HepG2 (cell line): ENCODE results near the gene SRCAP. TPM values are rescaled to one million over a fixed set of nuclear protein-coding genes. Genes with fewer than 3 reads are reported as not detected.

Experiments
- AGO1 ChIP-seq: fragments of 200-400 bp; formaldehyde crosslinking; IDR thresholded peaks from 2 replicates; pipeline ENCODE4 v1.6.1; 2017; ENCODE audit warnings: mild to moderate bottlenecking, low read depth, low read length, moderate library complexity; ENCODE audit not compliant: poor library complexity, severe bottlenecking
- ASH2L ChIP-seq: fragments of 300-600, 200-600 bp; sonication (generic); IDR thresholded peaks from 2 replicates; pipeline ENCODE4 v1.7.0; 2017; ENCODE audit warnings: low read depth, mild to moderate bottlenecking, moderate library complexity, mixed read lengths, low read length; ENCODE audit not compliant: insufficient read length
- CHD4 ChIP-seq: fragments of 200-600 bp; sonication (generic); IDR thresholded peaks from 2 replicates; pipeline ENCODE4 v1.7.0; 2017; ENCODE audit warnings: mild to moderate bottlenecking, low read length, borderline replicate concordance
- ETV5 ChIP-seq: IDR thresholded peaks from 2 replicates; pipeline ENCODE4 v1.6.1; 2018; ENCODE audit warnings: missing biosample characterization, missing genetic modification reagents, inconsistent platforms, borderline replicate concordance
- FOXM1 ChIP-seq: sonication (generic); formaldehyde crosslinking; IDR thresholded peaks from 2 replicates; pipeline ENCODE4 v1.5.0; 2020; ENCODE audit warnings: missing genetic modification reagents
- MYC ChIP-seq: sonication (generic); formaldehyde crosslinking; IDR thresholded peaks from 2 replicates; pipeline ENCODE4 v1.9.0; 2021; ENCODE audit warnings: missing genetic modification reagents, borderline replicate concordance
- NCOR1 ChIP-seq: fragments of 200-600 bp; sonication (generic); IDR thresholded peaks from 2 replicates; pipeline ENCODE4 v1.7.0; 2017; ENCODE audit warnings: antibody characterized with exemption, low read length, borderline replicate concordance
- RXRA ChIP-seq: sonication (generic); formaldehyde crosslinking; IDR thresholded peaks from 2 replicates; pipeline ENCODE4 v1.5.1; 2020; ENCODE audit warnings: missing genetic modification reagents
- SETDB1 ChIP-seq: sonication (generic); formaldehyde crosslinking; IDR thresholded peaks from 2 replicates; pipeline ENCODE4 v1.5.1; 2020; ENCODE audit warnings: missing genetic modification reagents, mild to moderate bottlenecking, borderline replicate concordance
- TARDBP ChIP-seq: sonication (generic); formaldehyde crosslinking; IDR thresholded peaks from 2 replicates; pipeline ENCODE4 v1.8.0; 2022; ENCODE audit warnings: mild to moderate bottlenecking, missing genetic modification reagents
- WIZ ChIP-seq: sonication (generic); formaldehyde crosslinking; IDR thresholded peaks from 2 replicates; pipeline ENCODE4 v1.5.1; 2020; ENCODE audit warnings: mild to moderate bottlenecking, missing genetic modification reagents
- YEATS4 ChIP-seq: sonication (generic); formaldehyde crosslinking; IDR thresholded peaks from 2 replicates; pipeline ENCODE4 v1.4.0; 2020; ENCODE audit warnings: missing genetic modification reagents, borderline replicate concordance
- ZNF230 ChIP-seq: sonication (generic); formaldehyde crosslinking; IDR thresholded peaks from 2 replicates; pipeline ENCODE4 v1.4.0; 2020; ENCODE audit warnings: mild to moderate bottlenecking, missing genetic modification reagents
- ZNF329 ChIP-seq: sonication (generic); formaldehyde crosslinking; IDR thresholded peaks from 2 replicates; pipeline ENCODE4 v1.9.0; 2021; ENCODE audit warnings: low read depth, mild to moderate bottlenecking, missing genetic modification reagents
- ZNF547 ChIP-seq: sonication (generic); formaldehyde crosslinking; IDR thresholded peaks from 2 replicates; pipeline ENCODE4 v1.5.1; 2020; ENCODE audit warnings: mild to moderate bottlenecking, missing genetic modification reagents
- ZNF772 ChIP-seq: sonication (generic); formaldehyde crosslinking; IDR thresholded peaks from 2 replicates; pipeline ENCODE4 v1.5.0; 2020; ENCODE audit warnings: mild to moderate bottlenecking, missing genetic modification reagents
- ZSCAN21 ChIP-seq: sonication (generic); formaldehyde crosslinking; IDR thresholded peaks from 2 replicates; pipeline ENCODE4 v1.8.0; 2022; ENCODE audit warnings: mild to moderate bottlenecking, missing genetic modification reagents, moderate library complexity, borderline replicate concordance
- polyA plus RNA-seq, 8 experiments: library from polyadenylated mRNA; depleted of rRNA in 3 of 8; stranded (reverse) in 7 of 8; unstranded in 1 of 8; fragments of >200 nt; fragmentation: Illumina TruSeq in 4 of 8; extraction: Trizol in 4 of 8; gene quantifications; 2 replicates each; pipeline versions ENCODE4 v1.2.1 to v1.2.3, GENCODE V29; 2011 to 2016; ENCODE audit warnings: low read depth in 4 of 8, missing spikeins in 1 of 8, mixed read lengths in 1 of 8; ENCODE audit not compliant: insufficient read depth in 1 of 8
- total RNA-seq, 5 experiments: library from RNA; depleted of rRNA; stranded (reverse); fragments of >200 nt; fragmentation: Illumina TruSeq; extraction: Trizol; gene quantifications; 2 replicates each; pipeline ENCODE4 v1.2.3, GENCODE V29; 2016; ENCODE audit warnings: low read depth in 1 of 5
- TF ChIP-seq, protein P1 (sequence below): sonication (generic); formaldehyde crosslinking; IDR thresholded peaks from 2 replicates; pipeline ENCODE4 v1.4.0; 2020; ENCODE audit warnings: missing genetic modification reagents
- TF ChIP-seq, protein P2 (sequence below), 2 experiments: fragments of 450-650 bp in 1 of 2; sonication (generic) in 1 of 2; formaldehyde crosslinking; IDR thresholded peaks; 2 replicates each; pipeline versions ENCODE4 v1.5.0 to v1.8.0; 2020 to 2022; ENCODE audit warnings: mild to moderate bottlenecking in 1 of 2, missing genetic modification reagents in 1 of 2
- TF ChIP-seq, protein P3 (sequence below): sonication (generic); formaldehyde crosslinking; IDR thresholded peaks from 2 replicates; pipeline ENCODE4 v1.4.0; 2020; ENCODE audit warnings: missing genetic modification reagents
- TF ChIP-seq, protein P4 (sequence below): IDR thresholded peaks from 2 replicates; pipeline ENCODE4 v1.6.1; 2016; ENCODE audit warnings: mild to moderate bottlenecking, missing biosample characterization, missing genetic modification reagents

SRCAP gene
- total and polyA plus RNA-seq, 2 of the 13 experiments (the other 11 are each of a cell fraction or from before 2014, with no cell fraction given) = 4.9 to 9.0 TPM

DNA sequence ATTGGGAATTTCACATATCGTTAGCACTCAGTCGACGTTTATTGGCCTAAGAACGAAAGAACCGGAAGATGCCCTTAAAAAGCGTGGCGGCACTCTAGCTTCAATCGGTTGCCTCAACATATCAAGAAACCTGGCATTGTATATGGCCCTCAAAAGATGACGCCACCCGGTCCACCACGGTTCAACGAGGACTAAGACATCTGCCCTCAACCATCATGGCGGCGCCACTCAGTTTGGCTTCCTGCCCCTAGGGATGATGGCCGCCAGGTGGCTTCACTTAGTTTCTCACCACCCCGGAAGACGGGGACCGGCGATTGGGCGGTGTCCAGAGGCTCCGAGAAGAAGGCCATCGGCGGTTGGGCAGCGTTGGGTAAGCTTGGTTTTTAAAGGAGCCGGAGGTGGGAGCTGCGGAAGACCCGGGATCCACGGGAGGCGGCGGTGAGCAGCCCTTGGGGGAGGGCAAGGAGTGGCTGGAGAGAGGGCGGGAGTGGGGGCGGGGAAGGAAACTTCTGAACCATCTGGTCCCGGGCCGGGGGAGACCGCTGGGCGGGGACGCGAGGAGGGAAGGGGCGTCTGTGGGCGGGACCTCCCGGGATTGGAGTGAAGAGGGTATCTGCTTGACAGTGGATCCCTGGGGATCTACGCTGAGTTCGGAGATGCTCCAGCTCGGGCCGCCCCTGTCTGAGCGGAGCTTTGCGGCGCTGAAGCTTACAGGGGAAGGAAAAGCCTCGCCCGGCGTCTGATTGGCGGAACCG lies 48.4 kb upstream of the SRCAP start, which contains the start of gene PRR14 (continued):
- TF ChIP-seq, protein P1, sequence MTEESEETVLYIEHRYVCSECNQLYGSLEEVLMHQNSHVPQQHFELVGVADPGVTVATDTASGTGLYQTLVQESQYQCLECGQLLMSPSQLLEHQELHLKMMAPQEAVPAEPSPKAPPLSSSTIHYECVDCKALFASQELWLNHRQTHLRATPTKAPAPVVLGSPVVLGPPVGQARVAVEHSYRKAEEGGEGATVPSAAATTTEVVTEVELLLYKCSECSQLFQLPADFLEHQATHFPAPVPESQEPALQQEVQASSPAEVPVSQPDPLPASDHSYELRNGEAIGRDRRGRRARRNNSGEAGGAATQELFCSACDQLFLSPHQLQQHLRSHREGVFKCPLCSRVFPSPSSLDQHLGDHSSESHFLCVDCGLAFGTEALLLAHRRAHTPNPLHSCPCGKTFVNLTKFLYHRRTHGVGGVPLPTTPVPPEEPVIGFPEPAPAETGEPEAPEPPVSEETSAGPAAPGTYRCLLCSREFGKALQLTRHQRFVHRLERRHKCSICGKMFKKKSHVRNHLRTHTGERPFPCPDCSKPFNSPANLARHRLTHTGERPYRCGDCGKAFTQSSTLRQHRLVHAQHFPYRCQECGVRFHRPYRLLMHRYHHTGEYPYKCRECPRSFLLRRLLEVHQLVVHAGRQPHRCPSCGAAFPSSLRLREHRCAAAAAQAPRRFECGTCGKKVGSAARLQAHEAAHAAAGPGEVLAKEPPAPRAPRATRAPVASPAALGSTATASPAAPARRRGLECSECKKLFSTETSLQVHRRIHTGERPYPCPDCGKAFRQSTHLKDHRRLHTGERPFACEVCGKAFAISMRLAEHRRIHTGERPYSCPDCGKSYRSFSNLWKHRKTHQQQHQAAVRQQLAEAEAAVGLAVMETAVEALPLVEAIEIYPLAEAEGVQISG = peak; percentile 88
- TF ChIP-seq FOXM1 = no peak
- 0 out of 2 replicates have a peak, but pooled peaks have one; percentile 47 for TF ChIP-seq CHD4
- TF ChIP-seq ZNF329 (CRISPR knock-in tag) = 0 out of 2 replicates have a peak, but pooled peaks have one; percentile 42
- TF ChIP-seq, protein P2, sequence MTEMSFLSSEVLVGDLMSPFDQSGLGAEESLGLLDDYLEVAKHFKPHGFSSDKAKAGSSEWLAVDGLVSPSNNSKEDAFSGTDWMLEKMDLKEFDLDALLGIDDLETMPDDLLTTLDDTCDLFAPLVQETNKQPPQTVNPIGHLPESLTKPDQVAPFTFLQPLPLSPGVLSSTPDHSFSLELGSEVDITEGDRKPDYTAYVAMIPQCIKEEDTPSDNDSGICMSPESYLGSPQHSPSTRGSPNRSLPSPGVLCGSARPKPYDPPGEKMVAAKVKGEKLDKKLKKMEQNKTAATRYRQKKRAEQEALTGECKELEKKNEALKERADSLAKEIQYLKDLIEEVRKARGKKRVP (CRISPR knock-in tag; IDR thresholded peaks at IDR 0.05) = peak in 1 of 2 experiments; percentile 70; a peak in 1 of 4 replicates
- no peak; the same call in 1 of the 2 replicates for TF ChIP-seq NCOR1
- TF ChIP-seq WIZ (CRISPR knock-in tag) = 0 out of 2 replicates have a peak, but pooled peaks have one; percentile 16
- peak; percentile 18; the same call in 1 of the 2 replicates for TF ChIP-seq ZNF547 (CRISPR knock-in tag)
- no peak for TF ChIP-seq ZSCAN21 (CRISPR knock-in tag)
- TF ChIP-seq, protein P3, sequence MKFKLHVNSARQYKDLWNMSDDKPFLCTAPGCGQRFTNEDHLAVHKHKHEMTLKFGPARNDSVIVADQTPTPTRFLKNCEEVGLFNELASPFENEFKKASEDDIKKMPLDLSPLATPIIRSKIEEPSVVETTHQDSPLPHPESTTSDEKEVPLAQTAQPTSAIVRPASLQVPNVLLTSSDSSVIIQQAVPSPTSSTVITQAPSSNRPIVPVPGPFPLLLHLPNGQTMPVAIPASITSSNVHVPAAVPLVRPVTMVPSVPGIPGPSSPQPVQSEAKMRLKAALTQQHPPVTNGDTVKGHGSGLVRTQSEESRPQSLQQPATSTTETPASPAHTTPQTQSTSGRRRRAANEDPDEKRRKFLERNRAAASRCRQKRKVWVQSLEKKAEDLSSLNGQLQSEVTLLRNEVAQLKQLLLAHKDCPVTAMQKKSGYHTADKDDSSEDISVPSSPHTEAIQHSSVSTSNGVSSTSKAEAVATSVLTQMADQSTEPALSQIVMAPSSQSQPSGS (CRISPR knock-in tag) = peak; percentile 47; the same call in 1 of the 2 replicates
- TF ChIP-seq ZNF230 (CRISPR knock-in tag) = peak; percentile 52
- no peak for TF ChIP-seq ZNF772 (CRISPR knock-in tag)
- TF ChIP-seq ASH2L = no peak
- TF ChIP-seq TARDBP (CRISPR knock-in tag) = peak; percentile 89
- peak; percentile 44; the same call in 1 of the 2 replicates for TF ChIP-seq ETV5 (CRISPR knock-in tag)
- TF ChIP-seq MYC (CRISPR knock-in tag) = peak; percentile 59; the same call in 1 of the 2 replicates
- TF ChIP-seq SETDB1 (CRISPR knock-in tag) = no peak
- TF ChIP-seq, protein P4, sequence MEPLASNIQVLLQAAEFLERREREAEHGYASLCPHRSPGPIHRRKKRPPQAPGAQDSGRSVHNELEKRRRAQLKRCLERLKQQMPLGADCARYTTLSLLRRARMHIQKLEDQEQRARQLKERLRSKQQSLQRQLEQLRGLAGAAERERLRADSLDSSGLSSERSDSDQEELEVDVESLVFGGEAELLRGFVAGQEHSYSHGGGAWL (CRISPR knock-in tag) = 0 out of 2 replicates have a peak, but pooled peaks have one; percentile 43
- TF ChIP-seq YEATS4 = peak; percentile 72
- peak; percentile 63 for TF ChIP-seq AGO1
- TF ChIP-seq RXRA (CRISPR knock-in tag) = peak; percentile 63; the same call in 1 of the 2 replicates
